Subcutaneous adipose tissue (tissue), 4 donors: Measurements from ENCODE around the gene PRKG1. TPM values are rescaled to one million over a fixed set of nuclear protein-coding genes. Genes with fewer than 3 reads are reported as not detected.

Source experiments
- total RNA-seq, 4 donors: library from RNA; depleted of rRNA; stranded (reverse); fragments of >200 nt; gene quantifications; one replicate each; pipeline ENCODE4 v1.1.0, GENCODE V29; 2016
- TF ChIP-seq, protein P1 (sequence below): fragments of 450-650 bp; IDR thresholded peaks from one replicate; pipeline ENCODE4 v1.5.1; 2016; ENCODE audit warnings: low read depth, mild to moderate bottlenecking, control low read depth, antibody characterized with exemption, moderate library complexity

The PRKG1 gene
- total RNA-seq, 4 donors from 2014 or later = 7.6 to 17.2 (median 10.7) TPM

DNA sequence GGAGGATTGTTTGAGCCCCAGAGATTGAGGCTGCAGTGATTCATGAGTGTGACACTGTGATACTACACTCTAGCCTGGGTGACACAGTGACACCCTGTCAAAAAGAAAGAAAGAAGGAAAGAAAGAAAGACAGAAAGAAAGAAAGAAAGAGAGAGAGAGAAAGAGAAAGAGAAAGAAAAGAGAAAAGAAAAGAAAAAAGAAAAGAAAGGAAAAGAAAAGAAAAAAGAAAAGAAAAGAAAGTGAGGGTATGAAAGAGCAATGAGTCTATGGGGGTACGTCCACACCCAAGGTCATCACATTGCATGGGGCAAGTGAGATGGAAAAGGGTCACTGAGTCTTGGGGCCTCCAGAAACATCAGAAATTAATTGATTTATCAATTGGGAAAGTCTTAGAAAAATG lies 760.3 kb downstream of the PRKG1 start:
- TF ChIP-seq, protein P1, sequence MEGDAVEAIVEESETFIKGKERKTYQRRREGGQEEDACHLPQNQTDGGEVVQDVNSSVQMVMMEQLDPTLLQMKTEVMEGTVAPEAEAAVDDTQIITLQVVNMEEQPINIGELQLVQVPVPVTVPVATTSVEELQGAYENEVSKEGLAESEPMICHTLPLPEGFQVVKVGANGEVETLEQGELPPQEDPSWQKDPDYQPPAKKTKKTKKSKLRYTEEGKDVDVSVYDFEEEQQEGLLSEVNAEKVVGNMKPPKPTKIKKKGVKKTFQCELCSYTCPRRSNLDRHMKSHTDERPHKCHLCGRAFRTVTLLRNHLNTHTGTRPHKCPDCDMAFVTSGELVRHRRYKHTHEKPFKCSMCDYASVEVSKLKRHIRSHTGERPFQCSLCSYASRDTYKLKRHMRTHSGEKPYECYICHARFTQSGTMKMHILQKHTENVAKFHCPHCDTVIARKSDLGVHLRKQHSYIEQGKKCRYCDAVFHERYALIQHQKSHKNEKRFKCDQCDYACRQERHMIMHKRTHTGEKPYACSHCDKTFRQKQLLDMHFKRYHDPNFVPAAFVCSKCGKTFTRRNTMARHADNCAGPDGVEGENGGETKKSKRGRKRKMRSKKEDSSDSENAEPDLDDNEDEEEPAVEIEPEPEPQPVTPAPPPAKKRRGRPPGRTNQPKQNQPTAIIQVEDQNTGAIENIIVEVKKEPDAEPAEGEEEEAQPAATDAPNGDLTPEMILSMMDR = no peak

DNA sequence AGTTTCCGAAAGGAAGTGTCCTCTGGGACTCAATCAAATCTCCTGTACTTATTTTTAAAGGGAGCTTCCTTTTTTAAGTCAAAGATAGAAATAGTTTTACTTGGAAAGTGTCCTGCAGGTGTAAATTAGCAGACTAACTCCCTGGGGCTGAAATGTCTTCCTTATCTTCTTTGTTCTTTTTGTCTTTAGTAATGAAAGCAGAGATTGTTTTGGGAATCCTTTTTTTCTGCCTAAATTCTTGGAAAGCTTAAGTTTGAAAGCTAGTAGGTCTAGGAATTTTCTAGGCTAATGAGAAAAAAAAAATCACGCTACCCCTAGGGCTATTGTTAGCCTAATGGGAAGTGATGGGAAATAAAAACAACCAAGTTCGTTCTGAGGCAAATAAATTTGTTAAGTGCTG lies 764.2 kb downstream of the PRKG1 start:
- TF ChIP-seq, protein P1 = no peak

DNA sequence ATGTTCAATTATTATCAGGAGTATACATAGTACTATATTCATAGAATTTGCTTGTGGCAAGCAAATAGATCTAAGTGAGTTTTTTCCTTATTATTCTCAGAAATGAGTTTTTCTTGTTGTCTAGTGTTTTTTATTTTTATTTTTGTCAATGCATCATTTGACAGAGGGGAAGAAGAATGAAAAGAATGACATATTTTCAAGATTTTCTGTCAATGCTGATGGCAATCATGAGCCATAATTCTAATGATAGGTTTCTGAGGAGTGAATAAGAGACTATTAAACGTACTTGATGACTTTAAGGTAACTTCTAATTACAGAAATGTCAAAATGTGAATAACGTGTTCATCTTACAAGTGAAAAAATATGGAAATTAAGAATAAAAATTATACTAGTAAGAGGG lies 769.7 kb downstream of the PRKG1 start:
- TF ChIP-seq, protein P1 = no peak

DNA sequence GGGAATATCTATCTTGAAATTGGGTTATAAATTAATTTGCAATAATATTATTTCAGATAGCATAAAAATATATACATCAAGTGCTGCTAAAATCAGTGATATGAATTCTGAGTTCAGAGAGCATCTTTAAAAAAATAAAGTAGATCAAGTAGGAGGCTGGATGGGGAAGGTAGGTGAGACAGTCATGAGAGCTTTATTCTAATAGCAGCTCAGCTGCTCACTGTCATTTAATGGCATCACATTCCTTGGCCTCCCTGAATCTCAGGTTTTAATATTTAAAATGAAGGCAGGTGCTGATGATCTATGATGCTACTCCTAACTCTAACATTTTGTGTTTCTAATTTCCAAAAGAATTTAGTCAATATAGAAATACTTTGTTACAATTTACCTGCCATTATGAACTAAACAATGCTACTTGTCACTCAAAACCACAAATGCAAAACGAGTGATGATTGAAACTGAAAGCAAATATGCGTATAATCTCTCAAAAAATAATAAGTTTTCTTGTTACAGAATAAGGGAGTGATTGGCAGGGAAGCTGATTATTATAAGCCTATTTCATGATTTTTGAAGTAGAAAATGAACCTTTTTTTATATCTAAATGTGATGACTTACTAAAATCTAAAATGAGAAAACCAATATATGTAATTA lies 772.7 kb downstream of the PRKG1 start:
- TF ChIP-seq, protein P1 = no peak

DNA sequence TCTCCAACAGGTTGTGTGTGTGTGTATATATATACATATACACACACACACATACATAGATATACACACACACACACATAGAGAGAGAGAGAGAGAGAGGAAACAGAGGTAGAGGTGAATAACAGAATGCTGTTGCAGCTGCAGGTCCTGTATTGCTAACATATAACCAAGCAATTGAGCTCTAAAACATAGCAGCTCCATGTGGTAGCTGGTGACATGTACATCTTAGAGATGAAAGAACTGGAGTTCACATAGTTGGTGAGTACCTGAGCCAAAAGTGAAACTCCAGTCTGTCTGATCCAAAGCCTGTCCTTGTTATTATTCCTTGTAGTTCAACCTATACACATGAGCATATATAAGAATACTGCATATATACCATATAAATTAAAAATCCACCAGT lies 778.0 kb downstream of the PRKG1 start:
- TF ChIP-seq, protein P1 = no peak

DNA sequence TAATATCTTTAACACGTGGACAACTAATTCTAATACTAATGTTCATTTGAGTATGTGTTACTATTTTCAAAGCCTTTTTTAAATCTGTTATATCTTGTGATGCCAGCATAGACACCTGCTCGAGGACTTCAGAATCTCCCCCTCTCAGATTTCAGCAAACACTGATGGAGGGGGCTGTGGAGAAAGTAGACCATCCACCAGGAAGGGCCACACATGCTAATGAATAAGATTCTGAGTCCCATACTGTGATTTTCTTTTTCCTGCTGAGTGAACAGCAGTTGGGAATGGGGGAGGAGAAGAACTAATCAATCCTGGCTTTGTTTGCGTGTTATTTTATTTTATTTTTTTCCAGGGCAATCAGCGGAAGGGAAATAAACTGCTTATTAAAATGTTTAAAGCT lies 783.0 kb downstream of the PRKG1 start:
- TF ChIP-seq, protein P1 = no peak

DNA sequence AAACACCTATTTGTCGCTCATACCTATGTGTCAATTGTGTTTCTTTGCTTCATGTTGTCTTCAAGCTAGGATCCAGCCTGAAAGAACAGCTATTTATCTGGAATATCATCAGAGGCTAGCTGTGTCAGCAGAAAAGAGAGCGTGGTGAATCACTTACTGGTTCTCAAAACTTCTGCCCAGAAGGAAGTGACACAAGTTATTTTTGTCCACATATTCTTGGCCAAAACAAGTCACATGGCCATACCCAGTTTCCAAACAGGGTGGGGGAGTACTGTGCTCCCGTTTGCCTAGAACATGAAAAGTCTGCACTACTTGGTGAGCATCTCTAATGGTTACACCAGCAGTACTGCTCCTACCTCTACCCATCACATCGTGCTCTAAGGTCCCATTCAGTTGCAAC lies 786.0 kb downstream of the PRKG1 start:
- TF ChIP-seq, protein P1 = no peak
